ENCODE results near the gene AUP1.
"Not testable (repeated sequence)": the region's sequence is repeated elsewhere in the genome, so short reads cannot be mapped to it uniquely, and the experiment has no call there.

Gene AUP1

GRCh38 chr2:74529357-74530238, at the start of gene AUP1, which contains the start of gene HTRA2:
Gene AUP1, minus strand, starts transcription at chr2:74529706. Its CDS starts 77 bp downstream, at chr2:74529629.
Gene HTRA2, plus strand, starts transcription at chr2:74529933. Its CDS starts 74 bp downstream, at chr2:74530007.
- DNase-seq = peak; percentile 98

GRCh38 chr2:74578408-74578807, 48.9 kb upstream of the AUP1 start:
- no peak for DNase-seq

- no peak for DNase-seq
These were observed 47.9 kb upstream of the AUP1 start for GRCh38 chr2:74577448-74577847.

- no peak for DNase-seq
These were observed 47.3 kb upstream of the AUP1 start for GRCh38 chr2:74576863-74577229.

- no peak for DNase-seq
These were observed 46.8 kb upstream of the AUP1 start for GRCh38 chr2:74576211-74576862.

- DNase-seq = no peak
These were observed 45.8 kb upstream of the AUP1 start for GRCh38 chr2:74575320-74575719.

GRCh38 chr2:74573747-74574562, 44.4 kb upstream of the AUP1 start:
- DNase-seq = no peak

- no peak for DNase-seq
These were observed 42.8 kb upstream of the AUP1 start for GRCh38 chr2:74572178-74572925.

GRCh38 chr2:74571058-74571457, 41.6 kb upstream of the AUP1 start:
- DNase-seq = no peak

GRCh38 chr2:74569686-74570085, 40.2 kb upstream of the AUP1 start:
- DNase-seq = no peak

- DNase-seq = no peak
These were observed 38.4 kb upstream of the AUP1 start for GRCh38 chr2:74567881-74568280.

GRCh38 chr2:74566754-74567085, 37.2 kb upstream of the AUP1 start:
- no peak for DNase-seq

GRCh38 chr2:74566076-74566753, 36.7 kb upstream of the AUP1 start:
- no peak for DNase-seq

- DNase-seq = no peak
These were observed 34.7 kb upstream of the AUP1 start for GRCh38 chr2:74564222-74564621.

- DNase-seq = no peak
These were observed 32.7 kb upstream of the AUP1 start for GRCh38 chr2:74562126-74562775.

GRCh38 chr2:74561022-74561421, 31.5 kb upstream of the AUP1 start:
- not testable (repeated sequence) for DNase-seq

GRCh38 chr2:74560591-74560990, 31.1 kb upstream of the AUP1 start:
- DNase-seq = no peak

GRCh38 chr2:74559912-74560311, 30.4 kb upstream of the AUP1 start:
- DNase-seq = no peak

- DNase-seq = no peak
These were observed 29.1 kb upstream of the AUP1 start for GRCh38 chr2:74558284-74559230.

GRCh38 chr2:74556831-74557370, 27.4 kb upstream of the AUP1 start:
- no peak for DNase-seq
